H1 (cell line): ENCODE results near the gene MYRF. TPM values are rescaled to one million over a fixed set of nuclear protein-coding genes. Genes with fewer than 3 reads are reported as not detected.

Source experiments
- ATF2 ChIP-seq: IDR thresholded peaks from 2 replicates; pipeline ENCODE4 v1.6.1; 2012; ENCODE audit warnings: low read length, inconsistent platforms
- BACH1 ChIP-seq: IDR thresholded peaks from 2 replicates; pipeline ENCODE4 v1.6.1; 2012; ENCODE audit warnings: low read length, improper control_type of control experiment
- CEBPB ChIP-seq: IDR thresholded peaks from 2 replicates; pipeline ENCODE4 v1.6.1; 2012; ENCODE audit warnings: low read depth, low read length
- CTBP2 ChIP-seq: IDR thresholded peaks from 2 replicates; pipeline ENCODE4 v1.7.0; 2011; ENCODE audit warnings: borderline replicate concordance, mild to moderate bottlenecking, moderate library complexity, mixed read lengths, low read length; ENCODE audit not compliant: insufficient read depth, insufficient read length
- CTCF ChIP-seq, 3 experiments: IDR thresholded peaks; 1 replicate in 2 of 3; 2 replicates in 1 of 3; pipeline versions ENCODE4 v1.5.1 to v1.6.1; 2011; ENCODE audit warnings: low read length in 3 of 3, mild to moderate bottlenecking in 3 of 3, inconsistent platforms in 2 of 3, low read depth in 1 of 3, moderate library complexity in 1 of 3; ENCODE audit not compliant: insufficient read depth in 1 of 3; ENCODE audit errors: control extremely low read depth in 1 of 3
- EGR1 ChIP-seq: IDR thresholded peaks from 2 replicates; pipeline ENCODE4 v1.6.1; 2011; ENCODE audit warnings: low read depth, low read length, borderline replicate concordance
- EZH2 ChIP-seq: fragments of 200-600 bp; sonication (generic); IDR thresholded peaks from 2 replicates; pipeline ENCODE4 v1.7.1; 2012; ENCODE audit warnings: low read depth, mild to moderate bottlenecking, moderate library complexity, low read length, inconsistent platforms; ENCODE audit not compliant: severe bottlenecking
- JUN ChIP-seq: IDR thresholded peaks from 2 replicates; pipeline ENCODE4 v1.6.1; 2011; ENCODE audit warnings: low read depth, mild to moderate bottlenecking, improper control_type of control experiment, low read length
- JUND ChIP-seq: IDR thresholded peaks from 2 replicates; pipeline ENCODE4 v1.6.1; 2011; ENCODE audit warnings: mild to moderate bottlenecking, improper control_type of control experiment, low read length
- KDM4A ChIP-seq: IDR thresholded peaks from one replicate; pipeline ENCODE4 v1.7.1; 2012; ENCODE audit warnings: low read depth, mild to moderate bottlenecking, moderate library complexity, low read length, inconsistent platforms; ENCODE audit not compliant: severe bottlenecking
- KDM5A ChIP-seq: fragments of 200-600 bp; IDR thresholded peaks from 2 replicates; pipeline ENCODE4 v1.7.1; 2012; ENCODE audit warnings: mild to moderate bottlenecking, low read length, inconsistent platforms, mixed read lengths
- RAD21 ChIP-seq, 2 experiments: IDR thresholded peaks in 1 of 2; conservative IDR thresholded peaks in 1 of 2; 2 replicates each; pipeline ENCODE4 v1.6.1; 2011; ENCODE audit warnings: low read depth in 2 of 2, low read length in 2 of 2, improper control_type of control experiment in 1 of 2, inconsistent platforms in 1 of 2, mild to moderate bottlenecking in 1 of 2, moderate library complexity in 1 of 2
- RFX5 ChIP-seq: IDR thresholded peaks from 2 replicates; pipeline ENCODE4 v1.6.1; 2011; ENCODE audit warnings: low read depth, low read length, improper control_type of control experiment, borderline replicate concordance
- SAP30 ChIP-seq: fragments of 300-600 bp; sonication (generic); IDR thresholded peaks from 2 replicates; pipeline ENCODE4 v1.7.1; 2012; ENCODE audit warnings: low read length, moderate library complexity, mild to moderate bottlenecking, inconsistent platforms; ENCODE audit not compliant: insufficient read depth, insufficient replicate concordance
- SIX5 ChIP-seq: IDR thresholded peaks from 2 replicates; pipeline ENCODE4 v1.6.1; 2011; ENCODE audit warnings: mild to moderate bottlenecking, low read depth, low read length
- SRF ChIP-seq: IDR thresholded peaks from 2 replicates; pipeline ENCODE4 v1.6.1; 2011; ENCODE audit warnings: mild to moderate bottlenecking, low read depth, low read length, moderate library complexity
- SUZ12 ChIP-seq: fragments of 200-600 bp; sonication (generic); IDR thresholded peaks from 2 replicates; pipeline ENCODE4 v1.6.1; 2012; ENCODE audit warnings: mild to moderate bottlenecking, inconsistent platforms, low read length, moderate library complexity, mixed read lengths
- TAF1 ChIP-seq: IDR thresholded peaks from 2 replicates; pipeline ENCODE4 v1.6.1; 2011; ENCODE audit warnings: mild to moderate bottlenecking, low read depth, low read length
- TCF12 ChIP-seq: IDR thresholded peaks from 2 replicates; pipeline ENCODE4 v1.6.1; 2011; ENCODE audit warnings: low read depth, mild to moderate bottlenecking, low read length
- YY1 ChIP-seq: IDR thresholded peaks from 2 replicates; pipeline ENCODE4 v1.6.1; 2011; ENCODE audit warnings: low read depth, mild to moderate bottlenecking, low read length
- ZNF274 ChIP-seq: IDR thresholded peaks from 2 replicates; pipeline ENCODE4 v1.7.0; 2012; ENCODE audit warnings: low read length, borderline replicate concordance; ENCODE audit errors: extremely low read depth
- polyA plus RNA-seq, 7 experiments: library from polyadenylated mRNA; depleted of rRNA in 3 of 7; stranded (reverse) in 5 of 7; unstranded in 2 of 7; fragments of >200 nt in 5 of 7; fragments of 200-250 nt in 2 of 7; gene quantifications; 1 replicate in 5 of 7; 2 replicates in 1 of 7; 4 replicates in 1 of 7; pipeline versions ENCODE4 v1.2.1 to v1.2.3, GENCODE V29; 2011 to 2013; ENCODE audit warnings: missing spikeins in 2 of 7, mixed read lengths in 2 of 7
- total RNA-seq: library from RNA; stranded (reverse); fragmentation: NEBNext Ultra II Directional; extraction: Animal tissue kit (Norgen Biotek cat#: 25700); gene quantifications from 2 replicates; pipeline ENCODE4 v1.2.1, GENCODE V29; 2021

MYRF gene
- total and polyA plus RNA-seq, 2 of the 8 experiments (the other 6 are each of a cell fraction or from before 2014, with no cell fraction given), result 6.0 to 6.1 TPM

GRCh38 chr11:61826930-61827570 lies 74.6 kb downstream of the MYRF start (continued):
- TF ChIP-seq ATF2 (no peak), SAP30 (no peak), BACH1 (no peak), YY1 (peak; percentile 80), ZNF274 (no peak), CTCF (IDR thresholded peaks at IDR 0.05; ENCODE audit: control extremely low read depth in 1 of 3, insufficient read depth in 1 of 3, low read depth in 1 of 3, low read length in 3 of 3) (no peak), CEBPB (no peak), CTBP2 (no peak), RFX5 (no peak), EGR1 (no peak), JUND (no peak), SUZ12 (no peak), KDM4A (no peak), SRF (no peak), TCF12 (no peak), JUN (no peak), KDM5A (no peak), TAF1 (peak; percentile 44; the same call in 1 of the 2 replicates), RAD21 (IDR thresholded peaks at IDR 0.05 in 1 of 2, conservative IDR thresholded peaks at IDR 0.05 in 1 of 2; ENCODE audit: low read depth in 2 of 2, low read length in 2 of 2) (no peak), EZH2 (no peak), SIX5 (no peak)
